C4-2B (cell line): ENCODE data around the gene MEGF11.

Experiments
- ZFX ChIP-seq: fragments of 450-650 bp; IDR thresholded peaks from 2 replicates; pipeline ENCODE4 v1.6.1; 2017
- TF ChIP-seq, protein P1 (sequence below): fragments of 450-650 bp; conservative IDR thresholded peaks from 2 replicates; pipeline ENCODE4 v1.5.1; 2017; ENCODE audit warnings: mild to moderate bottlenecking

DNA sequence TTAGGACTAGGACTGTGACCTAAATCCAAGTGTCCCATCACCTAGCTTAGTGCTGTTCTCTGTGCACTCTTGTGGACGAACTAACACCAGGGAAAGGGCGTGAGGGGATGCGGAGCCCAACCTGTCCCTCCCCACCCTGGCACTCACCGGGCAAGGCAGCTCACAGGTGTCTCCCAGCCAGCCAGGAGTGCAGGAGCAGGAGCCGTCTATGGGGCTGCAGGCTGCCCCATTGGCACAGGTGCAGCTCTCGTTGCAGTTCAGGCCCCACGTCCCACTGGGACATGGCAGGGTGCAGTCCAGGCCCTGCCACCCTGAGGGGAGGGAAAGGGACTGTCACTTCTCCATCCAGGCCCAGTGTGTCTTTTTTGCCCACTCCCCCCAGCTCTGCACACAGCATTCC is 324.0 kb downstream of the MEGF11 start:
- TF ChIP-seq, protein P1, sequence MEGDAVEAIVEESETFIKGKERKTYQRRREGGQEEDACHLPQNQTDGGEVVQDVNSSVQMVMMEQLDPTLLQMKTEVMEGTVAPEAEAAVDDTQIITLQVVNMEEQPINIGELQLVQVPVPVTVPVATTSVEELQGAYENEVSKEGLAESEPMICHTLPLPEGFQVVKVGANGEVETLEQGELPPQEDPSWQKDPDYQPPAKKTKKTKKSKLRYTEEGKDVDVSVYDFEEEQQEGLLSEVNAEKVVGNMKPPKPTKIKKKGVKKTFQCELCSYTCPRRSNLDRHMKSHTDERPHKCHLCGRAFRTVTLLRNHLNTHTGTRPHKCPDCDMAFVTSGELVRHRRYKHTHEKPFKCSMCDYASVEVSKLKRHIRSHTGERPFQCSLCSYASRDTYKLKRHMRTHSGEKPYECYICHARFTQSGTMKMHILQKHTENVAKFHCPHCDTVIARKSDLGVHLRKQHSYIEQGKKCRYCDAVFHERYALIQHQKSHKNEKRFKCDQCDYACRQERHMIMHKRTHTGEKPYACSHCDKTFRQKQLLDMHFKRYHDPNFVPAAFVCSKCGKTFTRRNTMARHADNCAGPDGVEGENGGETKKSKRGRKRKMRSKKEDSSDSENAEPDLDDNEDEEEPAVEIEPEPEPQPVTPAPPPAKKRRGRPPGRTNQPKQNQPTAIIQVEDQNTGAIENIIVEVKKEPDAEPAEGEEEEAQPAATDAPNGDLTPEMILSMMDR, result no peak
- TF ChIP-seq ZFX, result no peak
